Brain microvascular endothelial cell (primary cell): ENCODE measurements around the gene DPYSL3.

ENCODE experiments used
- DNase-seq: peaks from one replicate; pipeline ENCODE4 v3.0.0-alpha.2; 2020
- H3K27ac ChIP-seq: fragments of 250-450 bp; sonication (Bioruptor Pico); 2 replicates; pipeline ENCODE4 v1.5.1; 2020; ENCODE audit warnings: mild to moderate bottlenecking, moderate library complexity
- H3K27me3 ChIP-seq: fragments of 250-450 bp; sonication (Bioruptor Pico); replicated peaks from 2 replicates; pipeline ENCODE4 v1.5.1; 2020; ENCODE audit warnings: mild to moderate bottlenecking
- H3K36me3 ChIP-seq: fragments of 250-450 bp; sonication (Bioruptor Pico); replicated peaks from 2 replicates; pipeline ENCODE4 v1.5.1; 2020; ENCODE audit warnings: mild to moderate bottlenecking
- H3K4me3 ChIP-seq: 2 replicates; pipeline ENCODE4 v1.5.1; 2011; ENCODE audit warnings: low read depth, mild to moderate bottlenecking, control low read depth, low read length, moderate library complexity
- in situ Hi-C: cut with HindIII; loops from 2 replicates; pipeline ENCODE4 v1.10.0; 2017; ENCODE audit warnings: low sequenced_read_pairs, low pct_ligation_motif_present
- TF ChIP-seq, protein P1 (sequence below): IDR thresholded peaks from 2 replicates; pipeline ENCODE4 v1.5.1; 2011; ENCODE audit warnings: low read depth, mild to moderate bottlenecking, moderate library complexity, low read length, control low read depth, inconsistent platforms; ENCODE audit errors: missing control alignments

DPYSL3 gene

DNA sequence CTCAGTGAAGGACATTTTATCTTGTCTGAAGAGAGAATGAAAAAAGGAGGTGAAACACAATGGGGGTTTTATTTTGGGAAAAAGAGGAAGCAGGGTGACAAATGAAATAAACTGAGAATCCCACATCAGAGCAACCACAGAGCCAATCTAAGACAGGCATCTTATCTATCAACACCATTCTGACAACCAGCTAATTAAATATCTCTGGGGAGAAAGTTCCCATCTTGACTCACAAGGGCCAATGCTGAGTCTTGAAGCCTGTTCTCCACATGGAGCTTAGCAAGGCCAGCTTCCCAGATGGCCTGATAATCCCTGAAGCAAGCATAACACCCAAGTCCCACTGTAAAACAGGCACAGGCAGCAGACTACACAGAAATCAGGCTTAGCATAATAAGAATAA lies 30.4 kb downstream of the DPYSL3 start:
- in situ Hi-C loops, result no loop called here
- no peak overlapping the region for H3K27ac ChIP-seq

DNA sequence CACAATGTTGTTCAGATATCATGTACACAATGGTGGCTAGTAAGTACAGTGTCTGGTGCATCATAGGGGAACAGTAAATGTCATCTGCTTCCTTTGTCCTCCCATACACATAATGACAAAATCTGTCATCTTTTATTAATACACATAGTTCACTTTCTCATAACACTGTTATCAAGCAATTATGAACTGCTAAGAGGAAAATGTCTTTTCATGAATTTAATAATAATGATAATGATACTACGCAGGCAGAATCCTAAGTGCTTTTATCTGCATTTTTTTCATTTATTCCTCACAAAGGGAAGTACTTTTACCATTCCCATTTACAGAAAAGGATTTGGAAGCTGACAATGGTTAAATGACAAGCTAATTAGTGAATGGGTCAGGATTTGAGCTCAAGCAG lies 35.7 kb downstream of the DPYSL3 start:
- TF ChIP-seq, protein P1, sequence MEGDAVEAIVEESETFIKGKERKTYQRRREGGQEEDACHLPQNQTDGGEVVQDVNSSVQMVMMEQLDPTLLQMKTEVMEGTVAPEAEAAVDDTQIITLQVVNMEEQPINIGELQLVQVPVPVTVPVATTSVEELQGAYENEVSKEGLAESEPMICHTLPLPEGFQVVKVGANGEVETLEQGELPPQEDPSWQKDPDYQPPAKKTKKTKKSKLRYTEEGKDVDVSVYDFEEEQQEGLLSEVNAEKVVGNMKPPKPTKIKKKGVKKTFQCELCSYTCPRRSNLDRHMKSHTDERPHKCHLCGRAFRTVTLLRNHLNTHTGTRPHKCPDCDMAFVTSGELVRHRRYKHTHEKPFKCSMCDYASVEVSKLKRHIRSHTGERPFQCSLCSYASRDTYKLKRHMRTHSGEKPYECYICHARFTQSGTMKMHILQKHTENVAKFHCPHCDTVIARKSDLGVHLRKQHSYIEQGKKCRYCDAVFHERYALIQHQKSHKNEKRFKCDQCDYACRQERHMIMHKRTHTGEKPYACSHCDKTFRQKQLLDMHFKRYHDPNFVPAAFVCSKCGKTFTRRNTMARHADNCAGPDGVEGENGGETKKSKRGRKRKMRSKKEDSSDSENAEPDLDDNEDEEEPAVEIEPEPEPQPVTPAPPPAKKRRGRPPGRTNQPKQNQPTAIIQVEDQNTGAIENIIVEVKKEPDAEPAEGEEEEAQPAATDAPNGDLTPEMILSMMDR, result no peak
- in situ Hi-C loops, result loop anchor here (25.0 kb wide), 1 partner anchor 88 kb away; no protein-coding TSS in a partner anchor
- H3K27me3 ChIP-seq, result no peaks in the 10 kb centered on the region
- H3K4me3 ChIP-seq, result no peak overlapping the region
- no peak overlapping the region for H3K27ac ChIP-seq
- no peaks in the 10 kb centered on the region for H3K36me3 ChIP-seq
- DNase-seq, result no peak

More for the DNA sequence above, 30.4 kb downstream of the DPYSL3 start:
- DNase-seq, result no peak
- H3K27me3 ChIP-seq, result no peaks in the 10 kb centered on the region
- no peak overlapping the region for H3K4me3 ChIP-seq
- H3K36me3 ChIP-seq, result no peaks in the 10 kb centered on the region
- TF ChIP-seq, protein P1, result no peak

DNA sequence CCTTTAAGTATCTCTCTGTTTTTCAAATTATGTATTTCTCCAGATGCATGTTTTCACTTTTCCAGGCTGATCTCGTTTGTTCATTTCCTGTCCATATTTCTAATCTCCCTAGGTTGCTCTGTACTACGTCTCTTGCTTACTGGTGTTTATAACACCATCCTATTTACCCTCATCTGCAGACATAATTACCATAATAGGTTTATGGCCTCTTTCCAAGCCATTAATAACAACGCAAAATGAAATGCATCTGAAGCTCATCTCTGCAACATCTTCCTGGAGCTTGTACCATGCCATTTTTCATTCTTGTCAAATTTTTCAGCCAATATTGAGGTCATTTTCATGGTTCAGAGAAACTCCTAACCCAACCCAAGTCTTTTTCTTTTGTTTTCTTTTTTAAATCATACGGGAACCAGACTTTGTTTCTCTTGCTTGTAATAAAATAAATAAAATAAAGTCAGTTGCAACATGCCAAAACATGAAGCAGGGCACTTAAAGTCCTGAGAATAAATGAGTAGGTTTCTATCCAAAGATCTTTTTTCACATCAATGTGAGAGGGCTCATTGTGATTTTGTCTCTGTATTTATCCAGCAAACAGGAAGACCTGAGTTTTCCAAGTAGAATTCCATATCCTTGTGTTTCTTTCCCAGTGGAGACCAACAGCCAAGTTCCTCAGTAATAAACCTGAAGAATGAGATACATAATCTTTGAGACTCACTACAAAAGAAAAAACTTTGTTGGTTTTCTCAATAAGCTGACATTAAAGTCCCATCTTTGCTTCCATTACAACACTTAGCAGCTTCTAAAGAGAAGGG lies 37.0 kb downstream of the DPYSL3 start:
- no peak overlapping the region for H3K4me3 ChIP-seq
- H3K36me3 ChIP-seq, result no peaks in the 10 kb centered on the region
- H3K27ac ChIP-seq, result no peak overlapping the region
- H3K27me3 ChIP-seq, result no peaks in the 10 kb centered on the region
- TF ChIP-seq, protein P1, result no peak
- no peak for DNase-seq
- in situ Hi-C loops, result loop anchor here (25.0 kb wide), 1 partner anchor 89 kb away; no protein-coding TSS in a partner anchor

DNA sequence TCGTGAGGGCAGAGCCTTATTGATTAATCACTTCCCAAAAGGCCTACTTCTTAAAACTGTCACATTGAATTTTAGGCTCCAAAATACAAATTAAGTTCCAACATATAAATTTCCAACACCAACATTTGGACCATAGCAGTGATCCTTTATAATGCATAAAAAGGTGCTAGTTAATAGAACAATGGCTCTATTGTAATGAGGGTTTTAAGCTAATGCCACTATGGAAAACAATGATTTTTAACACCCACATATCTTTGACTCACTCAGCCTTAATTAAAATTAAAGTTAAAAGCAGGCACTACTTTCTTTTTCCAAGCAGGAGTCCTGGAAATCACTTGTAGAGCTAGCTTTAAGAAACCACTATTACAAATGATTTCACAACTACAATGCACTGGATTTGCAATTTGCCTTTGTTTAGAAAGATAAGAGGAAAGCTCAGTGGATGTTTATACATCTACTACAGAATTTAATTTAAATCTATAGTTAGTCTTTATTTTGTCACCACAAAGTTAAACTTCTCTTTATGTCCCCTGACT lies 41.8 kb downstream of the DPYSL3 start:
- no peak overlapping the region for H3K4me3 ChIP-seq
- no peaks in the 10 kb centered on the region for H3K27me3 ChIP-seq
- in situ Hi-C loops, result loop anchor here (25.0 kb wide), 1 partner anchor 94 kb away; no protein-coding TSS in a partner anchor
- DNase-seq, result no peak
- H3K27ac ChIP-seq, result no peak overlapping the region
- no peaks in the 10 kb centered on the region for H3K36me3 ChIP-seq
- TF ChIP-seq, protein P1, result no peak

DNA sequence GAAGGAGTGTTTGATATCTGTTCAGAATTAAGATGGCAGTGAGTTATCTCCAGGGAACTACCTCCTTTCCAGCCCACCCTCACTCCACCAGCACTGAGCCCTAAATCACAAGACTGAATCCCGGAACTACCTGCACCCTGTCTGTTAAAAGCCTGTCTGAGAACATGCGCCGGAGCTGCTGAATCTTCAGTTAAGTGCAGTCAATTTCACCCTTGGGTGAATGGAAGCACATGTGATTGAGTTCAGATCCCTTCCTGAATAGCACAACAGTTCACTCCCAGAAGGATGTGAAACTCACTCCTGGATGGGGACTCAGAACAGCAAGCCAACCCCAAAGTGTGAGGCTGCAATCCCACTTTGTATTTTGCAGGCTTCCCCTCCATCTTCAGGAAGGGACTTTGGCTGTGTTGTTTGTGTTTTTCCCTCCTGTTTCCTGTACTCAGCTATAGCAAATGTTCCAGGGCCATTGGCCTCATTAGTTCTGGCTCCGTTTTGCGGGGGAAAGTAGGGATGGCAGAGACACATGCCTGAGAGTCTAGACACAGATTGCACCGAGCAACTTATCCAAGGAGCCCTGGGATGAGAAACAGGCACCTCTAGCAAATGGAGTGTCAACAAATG lies 43.4 kb downstream of the DPYSL3 start:
- DNase-seq, result no peak
- no peak overlapping the region for H3K4me3 ChIP-seq
- in situ Hi-C loops, result loop anchor here (25.0 kb wide), 1 partner anchor 96 kb away; no protein-coding TSS in a partner anchor
- no peaks in the 10 kb centered on the region for H3K27me3 ChIP-seq
- TF ChIP-seq, protein P1, result no peak
- H3K36me3 ChIP-seq, result no peaks in the 10 kb centered on the region
- no peak overlapping the region for H3K27ac ChIP-seq
